SK-N-SH treated with all-trans-retinoic acid at 6 μM for 48 hours (cell line): Measurements from ENCODE around the gene TXNDC5.
A peak's percentile ranks its signal among the peaks of the same experiment; 100 is the strongest.

Experiments used
- ATAC-seq: fragments of 200-7000 bp; cut with Tn5 transposase; 3 replicates; pipeline ENCODE4 v1.9.1; 2020; ENCODE audit warnings: mild to moderate bottlenecking, moderate library complexity
- ARNTL ChIP-seq: fragments of 450-650 bp; formaldehyde crosslinking; IDR thresholded peaks from 2 replicates; pipeline ENCODE4 v1.5.0; 2020; ENCODE audit warnings: low read depth, mild to moderate bottlenecking, moderate library complexity, borderline replicate concordance
- BACH2 ChIP-seq: fragments of 250-450 bp; sonication (Bioruptor Pico); IDR thresholded peaks from 2 replicates; pipeline ENCODE4 v1.9.0; 2021; ENCODE audit warnings: mild to moderate bottlenecking, borderline replicate concordance
- CREB5 ChIP-seq: fragments of 250-450 bp; sonication (Bioruptor Pico); IDR thresholded peaks from 2 replicates; pipeline ENCODE4 v1.5.1; 2020; ENCODE audit warnings: low read depth, mild to moderate bottlenecking, moderate library complexity
- CSDC2 ChIP-seq: fragments of 250-450 bp; sonication (Bioruptor Pico); IDR thresholded peaks from 2 replicates; pipeline ENCODE4 v1.5.0; 2020; ENCODE audit warnings: mild to moderate bottlenecking, moderate library complexity
- CSRNP3 ChIP-seq: fragments of 250-450 bp; sonication (Bioruptor Pico); IDR thresholded peaks from 2 replicates; pipeline ENCODE4 v1.5.1; 2021; ENCODE audit warnings: mild to moderate bottlenecking, moderate library complexity
- ESRRG ChIP-seq: fragments of 250-450 bp; sonication (Bioruptor Pico); IDR thresholded peaks from 2 replicates; pipeline ENCODE4 v1.6.1; 2021; ENCODE audit warnings: mild to moderate bottlenecking
- GLIS3 ChIP-seq: fragments of 250-450 bp; sonication (Bioruptor Pico); IDR thresholded peaks from 2 replicates; pipeline ENCODE4 v1.5.0; 2020; ENCODE audit warnings: mild to moderate bottlenecking, moderate library complexity
- ISL1 ChIP-seq: fragments of 250-450 bp; sonication (Bioruptor Pico); IDR thresholded peaks from 2 replicates; pipeline ENCODE4 v2.1.2; 2022; ENCODE audit warnings: mild to moderate bottlenecking, moderate library complexity
- POU6F1 ChIP-seq: fragments of 250-450 bp; sonication (Bioruptor Pico); IDR thresholded peaks from 2 replicates; pipeline ENCODE4 v1.8.0; 2021; ENCODE audit warnings: low read depth, mild to moderate bottlenecking, moderate library complexity, borderline replicate concordance
- PPARA ChIP-seq: fragments of 250-450 bp; sonication (Bioruptor Pico); IDR thresholded peaks from 2 replicates; pipeline ENCODE4 v1.5.0; 2020; ENCODE audit warnings: mild to moderate bottlenecking, borderline replicate concordance
- RARB ChIP-seq: fragments of 250-450 bp; sonication (Bioruptor Pico); IDR thresholded peaks from 2 replicates; pipeline ENCODE4 v1.8.0; 2021; ENCODE audit warnings: mild to moderate bottlenecking, moderate library complexity
- SNAI2 ChIP-seq: fragments of 250-450 bp; sonication (Bioruptor Pico); IDR thresholded peaks from 2 replicates; pipeline ENCODE4 v1.5.0; 2020; ENCODE audit warnings: mild to moderate bottlenecking, moderate library complexity
- TCF4 ChIP-seq: fragments of 250-450 bp; sonication (Bioruptor Pico); IDR thresholded peaks from 2 replicates; pipeline ENCODE4 v1.8.0; 2021; ENCODE audit warnings: mild to moderate bottlenecking, moderate library complexity, borderline replicate concordance
- TSHZ2 ChIP-seq: fragments of 250-450 bp; sonication (Bioruptor Pico); IDR thresholded peaks from 2 replicates; pipeline ENCODE4 v1.5.0; 2020; ENCODE audit warnings: mild to moderate bottlenecking, moderate library complexity
- ZC3H10 ChIP-seq: fragments of 250-450 bp; sonication (Bioruptor Pico); IDR thresholded peaks from 2 replicates; pipeline ENCODE4 v1.5.1; 2021; ENCODE audit warnings: mild to moderate bottlenecking, moderate library complexity
- ZFP3 ChIP-seq: fragments of 250-450 bp; sonication (Bioruptor Pico); IDR thresholded peaks from 2 replicates; pipeline ENCODE4 v1.5.0; 2020; ENCODE audit warnings: mild to moderate bottlenecking, moderate library complexity
- ZNF565 ChIP-seq: fragments of 450-650 bp; formaldehyde crosslinking; conservative IDR thresholded peaks from 2 replicates; pipeline ENCODE4 v1.5.0; 2020; ENCODE audit warnings: low read depth, mild to moderate bottlenecking, moderate library complexity
- ZNF70 ChIP-seq: fragments of 450-650 bp; formaldehyde crosslinking; IDR thresholded peaks from 2 replicates; pipeline ENCODE4 v1.5.0; 2020; ENCODE audit warnings: mild to moderate bottlenecking, moderate library complexity
- ZNF8 ChIP-seq: fragments of 450-650 bp; formaldehyde crosslinking; IDR thresholded peaks from 2 replicates; pipeline ENCODE4 v1.5.0; 2020; ENCODE audit warnings: mild to moderate bottlenecking, moderate library complexity
- TF ChIP-seq, protein P1 (sequence below): fragments of 250-450 bp; sonication (Bioruptor Pico); IDR thresholded peaks from 2 replicates; pipeline ENCODE4 v1.8.0; 2020; ENCODE audit warnings: mild to moderate bottlenecking, moderate library complexity, borderline replicate concordance

Gene TXNDC5

DNA sequence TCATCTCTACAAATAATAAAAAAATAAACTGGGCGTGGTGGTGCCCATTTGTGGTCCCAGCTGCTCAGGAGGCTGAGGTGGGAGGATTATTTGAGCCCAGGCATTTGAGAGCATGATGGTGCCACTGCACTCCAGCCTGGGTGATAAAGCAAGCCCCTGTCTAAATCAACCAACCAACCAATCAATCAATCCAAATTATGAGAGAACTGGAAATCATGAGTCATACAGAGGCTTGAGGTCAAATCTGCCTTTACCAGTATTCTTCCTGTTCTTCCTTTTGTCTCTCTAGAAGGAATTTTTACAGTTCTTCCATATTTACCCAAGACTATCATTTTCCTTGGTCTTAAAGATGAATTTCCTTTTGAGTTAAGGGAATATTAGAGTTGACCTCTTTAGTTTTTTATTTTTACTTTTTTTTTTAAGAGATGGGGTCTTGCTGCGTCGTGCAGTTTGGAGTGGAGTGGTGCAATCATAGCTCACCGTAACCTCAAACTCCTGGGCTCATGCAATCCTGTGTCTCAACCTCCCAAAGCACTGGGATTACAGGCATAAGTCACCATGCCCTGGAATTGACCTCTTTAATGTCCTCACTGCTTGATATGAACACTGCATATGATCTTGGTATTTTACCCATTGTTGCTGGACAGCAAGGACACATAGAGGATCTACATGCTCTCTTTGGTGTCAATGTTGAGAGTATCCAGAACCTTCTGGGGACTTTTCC is 44.1 kb upstream of the TXNDC5 start:
- ATAC-seq = peak; percentile 26; the same call in 2 of the 3 replicates
- TF ChIP-seq RARB (no peak), CSDC2 (no peak), ESRRG (CRISPR knock-in tag) (no peak), CSRNP3 (CRISPR knock-in tag) (no peak), ZC3H10 (CRISPR knock-in tag) (no peak), ISL1 (no peak; the same call in 1 of the 2 replicates), TSHZ2 (no peak), SNAI2 (CRISPR knock-in tag) (no peak), ARNTL (CRISPR knock-in tag) (no peak), ZFP3 (CRISPR knock-in tag) (no peak), PPARA (CRISPR knock-in tag) (no peak), BACH2 (no peak)
- TF ChIP-seq, protein P1, sequence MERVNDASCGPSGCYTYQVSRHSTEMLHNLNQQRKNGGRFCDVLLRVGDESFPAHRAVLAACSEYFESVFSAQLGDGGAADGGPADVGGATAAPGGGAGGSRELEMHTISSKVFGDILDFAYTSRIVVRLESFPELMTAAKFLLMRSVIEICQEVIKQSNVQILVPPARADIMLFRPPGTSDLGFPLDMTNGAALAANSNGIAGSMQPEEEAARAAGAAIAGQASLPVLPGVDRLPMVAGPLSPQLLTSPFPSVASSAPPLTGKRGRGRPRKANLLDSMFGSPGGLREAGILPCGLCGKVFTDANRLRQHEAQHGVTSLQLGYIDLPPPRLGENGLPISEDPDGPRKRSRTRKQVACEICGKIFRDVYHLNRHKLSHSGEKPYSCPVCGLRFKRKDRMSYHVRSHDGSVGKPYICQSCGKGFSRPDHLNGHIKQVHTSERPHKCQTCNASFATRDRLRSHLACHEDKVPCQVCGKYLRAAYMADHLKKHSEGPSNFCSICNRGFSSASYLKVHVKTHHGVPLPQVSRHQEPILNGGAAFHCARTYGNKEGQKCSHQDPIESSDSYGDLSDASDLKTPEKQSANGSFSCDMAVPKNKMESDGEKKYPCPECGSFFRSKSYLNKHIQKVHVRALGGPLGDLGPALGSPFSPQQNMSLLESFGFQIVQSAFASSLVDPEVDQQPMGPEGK (CRISPR knock-in tag) = no peak

DNA sequence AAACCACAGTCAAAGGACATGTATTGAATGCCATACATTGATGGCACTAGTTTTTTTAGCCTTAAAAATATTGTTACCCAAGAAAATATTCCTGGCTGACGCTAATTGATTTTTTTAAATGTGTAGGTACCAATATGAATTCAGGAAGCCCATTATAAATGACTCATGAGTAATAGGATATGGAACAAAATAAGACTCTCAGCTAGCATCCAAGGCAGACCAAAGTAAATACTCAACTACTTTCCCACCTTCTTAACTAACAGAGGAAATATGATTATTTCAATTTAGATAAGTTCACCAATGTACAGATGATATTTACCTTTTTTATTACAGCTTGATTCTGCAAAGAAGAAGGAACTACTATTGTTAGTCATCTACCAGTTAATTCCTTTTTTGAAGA is 43.2 kb upstream of the TXNDC5 start:
- 0 out of 3 replicates have a peak, but pooled peaks have one; percentile 39 for ATAC-seq
- no peak for TF ChIP-seq CREB5 (CRISPR knock-in tag)
- no peak for TF ChIP-seq ZNF8 (CRISPR knock-in tag)
- TF ChIP-seq TCF4 (CRISPR knock-in tag) = no peak
- no peak for TF ChIP-seq CSRNP3 (CRISPR knock-in tag)
- no peak for TF ChIP-seq GLIS3 (CRISPR knock-in tag)
- TF ChIP-seq RARB = no peak
- no peak for TF ChIP-seq ZC3H10 (CRISPR knock-in tag)
- no peak for TF ChIP-seq TSHZ2

DNA sequence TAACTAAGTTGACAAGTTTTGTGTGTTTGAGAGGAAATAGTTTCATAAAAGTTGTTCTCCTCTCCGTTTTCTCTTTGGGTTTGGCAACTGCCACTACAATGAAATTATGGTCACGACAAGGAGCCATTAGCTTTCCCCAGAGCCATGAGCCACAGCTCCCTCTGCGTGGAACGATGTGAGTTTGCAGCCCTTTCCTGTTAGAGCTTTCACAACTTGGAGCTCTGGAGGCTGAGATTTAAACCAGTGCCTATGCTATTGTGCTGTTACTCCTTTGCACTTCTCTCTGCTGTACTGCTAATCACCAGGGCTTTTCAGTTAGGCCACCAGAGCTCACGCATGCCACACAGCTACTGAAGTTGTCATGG is 29.3 kb upstream of the TXNDC5 start:
- ATAC-seq = no peak
- no peak for TF ChIP-seq ZNF8 (CRISPR knock-in tag)
- TF ChIP-seq ZNF70 (CRISPR knock-in tag) = no peak
- no peak for TF ChIP-seq POU6F1
- TF ChIP-seq RARB = no peak
- no peak for TF ChIP-seq CSRNP3 (CRISPR knock-in tag)
- TF ChIP-seq GLIS3 (CRISPR knock-in tag) = no peak
- no peak for TF ChIP-seq CSDC2
- TF ChIP-seq ZNF565 = no peak
- TF ChIP-seq SNAI2 (CRISPR knock-in tag) = no peak
